NCI-H2171 treated with DMSO at 0.1 percent for 48 hours (cell line): ENCODE measurements around the gene PLCL1.
A peak's percentile ranks its signal among the peaks of the same experiment; 100 is the strongest.

Experiments
- DNase-seq: peaks from one replicate; lab custom pipeline; 2025; lab: John Stamatoyannopoulos, UW

PLCL1 gene

DNA sequence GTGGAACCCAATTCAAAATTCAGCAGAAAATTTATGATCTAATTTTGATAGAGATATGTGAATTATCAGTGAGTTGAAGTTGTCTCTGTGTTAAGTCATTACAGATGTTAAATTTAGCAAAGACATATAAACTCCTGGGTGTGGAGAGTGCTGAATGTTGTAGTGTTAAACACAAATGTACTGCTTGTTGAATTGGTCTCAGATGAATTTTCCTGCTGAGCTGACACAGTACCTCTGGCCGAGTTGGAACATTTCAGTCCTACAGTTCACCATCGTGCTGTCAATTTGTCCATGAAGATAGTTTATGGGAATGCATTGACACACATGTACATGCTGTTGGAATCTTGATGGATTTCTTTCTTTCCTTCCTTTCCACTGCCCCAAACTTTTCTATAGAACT lies 255.9 kb downstream of the PLCL1 start:
- no peak for DNase-seq

DNA sequence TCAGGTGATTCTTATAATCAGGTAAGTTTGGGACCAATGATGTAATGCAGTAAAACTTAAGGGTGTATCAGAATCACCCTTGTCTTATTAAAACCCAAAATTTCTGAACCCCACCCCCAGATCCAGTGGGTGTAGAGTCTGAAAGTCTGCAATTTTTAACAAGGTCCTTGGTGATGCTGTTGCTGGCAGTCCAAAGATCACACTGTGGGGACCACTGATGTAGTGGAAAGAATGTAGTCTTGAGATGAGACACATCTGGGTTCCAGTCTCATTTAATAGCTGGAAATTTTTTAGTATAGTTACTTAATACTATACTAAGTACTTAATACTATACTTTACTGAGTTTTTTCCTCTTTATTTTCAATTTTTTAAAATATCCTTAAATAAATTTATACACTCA lies 258.4 kb downstream of the PLCL1 start:
- DNase-seq, result no peak

DNA sequence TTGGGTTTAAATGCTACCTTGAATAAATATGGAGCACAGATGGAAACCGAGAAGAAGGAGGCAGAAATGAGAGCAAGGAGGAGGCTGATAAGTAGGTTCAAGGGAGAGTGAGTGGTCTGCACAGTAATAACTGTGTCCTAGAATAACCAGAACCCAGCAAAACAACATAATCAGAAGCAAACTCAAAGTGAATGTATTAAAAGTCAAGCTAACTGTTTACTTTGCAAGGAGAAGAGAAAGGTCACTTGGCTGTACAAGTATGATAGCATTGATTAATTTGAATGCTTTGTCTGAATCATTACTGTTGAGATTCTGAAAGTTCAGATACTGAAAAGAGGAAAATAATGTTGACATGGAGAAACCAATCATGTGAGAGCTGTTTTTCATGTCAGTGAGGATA lies 258.8 kb downstream of the PLCL1 start:
- no peak for DNase-seq

GRCh38 chr2:198065322-198065721 lies 260.9 kb downstream of the PLCL1 start:
- DNase-seq, result no peak

- no peak for DNase-seq
These were observed 262.2 kb downstream of the PLCL1 start for GRCh38 chr2:198066597-198066996.

DNA sequence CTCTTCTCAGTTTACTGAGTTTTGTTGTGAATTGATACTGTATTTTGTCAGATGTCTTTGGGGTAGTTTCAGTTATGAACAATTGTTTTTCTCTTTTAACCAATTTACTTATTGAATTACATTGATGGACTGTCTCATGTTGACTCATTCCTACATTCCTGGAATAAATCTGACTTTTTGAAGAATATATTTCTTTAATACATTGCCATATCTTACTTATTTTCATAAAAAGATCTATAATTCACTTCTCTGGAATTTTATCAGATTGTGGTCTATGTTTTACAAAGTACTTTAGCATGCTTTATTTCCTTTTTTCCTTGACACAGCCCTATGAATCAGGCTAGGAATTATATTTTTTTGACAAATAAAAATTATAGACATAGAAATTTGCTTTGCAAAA lies 268.3 kb downstream of the PLCL1 start:
- no peak for DNase-seq

DNA sequence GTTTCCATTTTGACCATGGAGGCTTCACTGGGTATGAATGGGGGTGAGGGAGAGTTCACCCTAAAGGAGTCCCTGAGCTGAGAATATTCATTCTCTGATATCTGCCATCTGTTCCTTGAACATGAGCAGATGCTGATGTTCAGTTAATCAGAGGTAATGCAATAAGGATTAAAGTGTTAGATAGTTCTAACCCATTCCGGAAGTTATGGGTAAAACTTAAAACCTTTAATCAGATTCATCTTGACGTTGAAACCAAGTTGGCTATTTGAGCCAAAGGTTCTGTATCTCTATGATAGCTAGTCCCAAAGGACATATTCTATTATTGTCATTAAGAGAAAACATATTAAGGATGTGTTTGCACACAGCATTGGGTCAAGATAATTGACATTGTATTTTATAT lies 268.9 kb downstream of the PLCL1 start:
- DNase-seq, result peak; percentile 1

DNA sequence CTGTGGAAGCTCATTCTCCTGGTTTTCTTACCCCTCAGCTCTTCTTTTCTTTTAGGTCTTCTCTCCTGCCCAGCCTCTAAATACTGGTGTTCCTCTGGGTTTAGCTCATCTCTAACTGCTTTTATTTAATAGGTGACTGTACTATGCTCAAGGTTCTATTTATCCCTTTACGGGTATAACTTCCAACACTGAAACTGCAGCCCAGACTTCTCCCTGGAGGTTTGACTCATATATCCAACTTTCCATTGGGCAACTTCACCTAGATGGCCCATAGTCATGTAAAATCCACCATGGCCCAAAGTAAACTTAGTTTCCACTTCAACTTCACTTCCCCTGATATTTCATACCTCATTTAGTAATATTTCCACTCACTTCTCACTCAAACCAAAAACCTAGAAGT lies 273.1 kb downstream of the PLCL1 start:
- no peak for DNase-seq

- DNase-seq, result no peak
These were observed 276.7 kb downstream of the PLCL1 start for GRCh38 chr2:198080879-198081765.

GRCh38 chr2:198084156-198084555 lies 279.8 kb downstream of the PLCL1 start:
- no peak for DNase-seq

- no peak for DNase-seq
These were observed 291.6 kb downstream of the PLCL1 start for GRCh38 chr2:198096002-198096401.

GRCh38 chr2:198096965-198097364 lies 292.6 kb downstream of the PLCL1 start:
- DNase-seq, result no peak

DNA sequence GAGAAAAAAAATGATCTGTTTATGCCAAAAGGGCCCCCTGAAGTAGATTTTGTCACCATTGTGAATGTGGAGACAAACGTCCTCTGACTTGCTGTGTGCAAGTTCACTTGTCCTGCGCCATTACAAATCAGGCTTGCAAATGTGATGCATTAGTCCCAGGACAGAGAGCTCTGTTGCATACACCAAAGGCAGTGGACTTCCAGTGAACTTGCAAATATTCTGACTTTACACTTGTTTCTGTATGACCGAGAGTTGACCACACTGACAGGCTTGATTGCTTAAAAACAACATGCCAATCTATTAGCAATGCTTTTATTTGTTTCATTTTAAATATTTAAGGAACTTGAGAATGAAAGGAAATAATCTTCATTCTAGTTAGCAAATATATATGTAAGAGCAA lies 293.2 kb downstream of the PLCL1 start:
- DNase-seq, result no peak

GRCh38 chr2:198098386-198098785 lies 294.0 kb downstream of the PLCL1 start:
- DNase-seq, result no peak

- no peak for DNase-seq
These were observed 294.5 kb downstream of the PLCL1 start for GRCh38 chr2:198098918-198099317.

DNA sequence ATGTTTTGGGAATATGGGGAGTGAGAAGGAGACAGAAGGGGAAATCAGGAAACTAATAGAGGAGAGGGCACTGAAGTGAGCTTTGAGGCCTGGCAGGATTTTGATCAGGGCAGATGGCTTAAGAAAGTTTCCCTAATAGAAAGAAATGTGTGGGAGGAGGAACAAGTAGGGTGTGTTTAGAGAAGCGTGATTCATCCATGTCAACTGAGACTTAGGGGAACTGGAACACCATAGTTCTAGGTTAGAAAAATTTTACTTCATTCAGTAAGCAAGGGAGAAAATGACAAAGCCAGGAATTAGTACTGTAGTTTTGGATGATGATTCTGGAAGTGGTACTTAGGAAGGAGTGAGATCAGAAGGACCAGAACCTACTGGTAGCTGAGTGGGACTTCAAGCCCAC lies 296.0 kb downstream of the PLCL1 start:
- DNase-seq, result no peak

DNA sequence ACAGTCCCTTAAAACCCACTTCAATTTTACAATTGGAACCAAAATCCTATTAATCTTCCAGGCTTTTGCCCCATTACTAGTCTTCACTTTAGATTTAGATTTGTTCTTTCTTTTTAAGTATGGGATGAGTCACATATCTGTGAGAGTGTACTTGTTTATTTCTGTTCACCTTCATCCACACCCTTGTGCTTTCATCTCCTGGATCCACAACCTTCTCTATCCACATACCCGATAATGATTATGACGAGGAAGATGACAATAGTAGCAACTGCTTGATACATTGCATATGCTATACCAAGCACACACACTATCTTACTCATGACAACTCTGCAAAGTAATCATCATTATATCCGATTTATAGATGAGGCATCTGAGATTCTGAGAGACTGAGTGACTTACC lies 297.3 kb downstream of the PLCL1 start:
- DNase-seq, result no peak

DNA sequence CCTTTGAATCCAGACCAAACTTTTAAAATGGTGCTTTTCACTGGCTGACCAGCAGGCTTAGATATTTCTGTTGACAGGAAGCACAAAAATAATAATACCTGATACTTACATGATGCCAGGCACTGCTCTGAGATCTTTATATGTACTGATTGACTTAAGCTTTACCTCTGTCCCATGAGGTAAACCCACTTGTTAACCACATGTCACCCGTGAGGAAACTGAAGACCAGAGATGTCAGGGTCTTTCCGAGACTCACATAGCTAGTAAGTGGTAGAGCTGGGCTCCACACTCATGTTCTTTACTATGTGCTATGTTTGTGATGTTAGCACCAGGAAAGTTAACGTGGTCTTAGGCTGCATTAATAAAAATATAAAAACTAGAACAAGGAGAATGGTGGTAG lies 297.7 kb downstream of the PLCL1 start:
- no peak for DNase-seq

- no peak for DNase-seq
These were observed 298.5 kb downstream of the PLCL1 start for GRCh38 chr2:198102856-198103255.

DNA sequence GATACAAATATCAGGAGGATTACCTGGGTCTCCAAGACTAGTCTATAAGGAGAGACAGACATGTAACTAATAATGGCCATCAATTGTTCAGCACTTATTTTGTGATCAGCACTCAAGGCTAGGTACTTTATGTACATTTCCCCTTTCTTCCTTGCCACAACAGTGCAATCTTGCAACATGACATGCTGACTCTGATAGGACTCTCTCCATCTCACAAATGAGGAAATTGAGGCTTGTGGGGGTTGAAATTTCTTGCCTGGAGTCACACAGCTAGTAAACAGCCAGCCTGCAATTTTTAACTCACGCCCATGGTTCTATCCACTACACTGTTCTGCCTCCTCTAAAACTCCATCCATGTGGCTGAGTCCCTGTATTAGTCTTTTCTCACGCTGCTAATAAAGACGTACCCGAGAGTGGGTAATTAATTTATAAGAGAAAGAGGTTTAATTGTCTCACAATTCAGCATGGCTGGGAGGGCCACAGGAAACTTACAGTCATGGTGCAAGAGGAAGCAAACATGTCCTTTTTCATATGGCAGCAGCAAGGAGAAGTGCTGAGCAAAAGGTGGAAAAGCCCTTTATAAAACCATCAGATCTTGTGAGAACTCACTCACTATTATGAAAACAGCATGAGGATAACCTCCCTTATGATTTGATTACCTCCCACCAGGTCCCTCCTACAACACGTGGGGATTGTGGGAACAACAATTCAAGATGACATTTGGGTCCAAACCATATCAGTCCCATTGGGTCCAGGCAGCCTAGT lies 302.4 kb downstream of the PLCL1 start:
- DNase-seq, result no peak

GRCh38 chr2:198113316-198113715 lies 308.9 kb downstream of the PLCL1 start:
- DNase-seq, result no peak

- DNase-seq, result no peak
These were observed 309.7 kb downstream of the PLCL1 start for GRCh38 chr2:198114064-198114463.

GRCh38 chr2:198115201-198115600 lies 310.8 kb downstream of the PLCL1 start:
- no peak for DNase-seq
